ENCODE data around the gene SCRT2. TPM values are rescaled to one million over a fixed set of nuclear protein-coding genes. Genes with fewer than 3 reads are reported as not detected.

The SCRT2 gene
- total RNA-seq, 3 donors from 2014 or later: not detected

- TF ChIP-seq CTCF (IDR thresholded peaks at IDR 0.05): no peak
- intact Hi-C loops (cut with DNase I, micrococcal nuclease): loop anchor here in 1 of 2 donors (10.0 kb wide), 1 partner anchor 110 kb away; no protein-coding TSS in a partner anchor
- no peak for ATAC-seq
Observed at GRCh38 chr20:665276-665675, 10.3 kb downstream of the SCRT2 start.

GRCh38 chr20:664576-664975 lies 11.0 kb downstream of the SCRT2 start:
- no peaks in the 10 kb centered on the region for H3K4me1 ChIP-seq (ENCODE audit: low read depth)
- DNase-seq: no peak
- no peak overlapping the region for H3K4me3 ChIP-seq
- H3K36me3 ChIP-seq (ENCODE audit: low read depth): no peaks in the 10 kb centered on the region
- intact Hi-C loops (cut with DNase I, micrococcal nuclease): loop anchor here in 1 of 2 donors (10.0 kb wide), 1 partner anchor 110 kb away; no protein-coding TSS in a partner anchor
- H3K9me3 ChIP-seq: no peaks in the 10 kb centered on the region
- TF ChIP-seq CTCF (IDR thresholded peaks at IDR 0.05): no peak
- no peak for ATAC-seq

More at GRCh38 chr20:665276-665675, 10.3 kb downstream of the SCRT2 start:
- Histone ChIP-seq H3K36me3 (ENCODE audit: low read depth) (no peaks in the 10 kb centered on the region), H3K4me1 (ENCODE audit: low read depth) (no peaks in the 10 kb centered on the region), H3K9me3 (no peaks in the 10 kb centered on the region), H3K4me3 (no peak overlapping the region)
- DNase-seq: no peak

GRCh38 chr20:664151-664550 lies 11.5 kb downstream of the SCRT2 start:
- no peak for DNase-seq
- no peak for ATAC-seq
- intact Hi-C loops (cut with DNase I, micrococcal nuclease): loop anchor here in 1 of 2 donors (10.0 kb wide), 1 partner anchor 109 kb away; no protein-coding TSS in a partner anchor
- Histone ChIP-seq H3K4me3 (no peak overlapping the region), H3K36me3 (ENCODE audit: low read depth) (no peaks in the 10 kb centered on the region), H3K9me3 (no peaks in the 10 kb centered on the region), H3K4me1 (ENCODE audit: low read depth) (no peaks in the 10 kb centered on the region)
- no peak for TF ChIP-seq CTCF (IDR thresholded peaks at IDR 0.05)

GRCh38 chr20:663315-664090 lies 12.1 kb downstream of the SCRT2 start:
- DNase-seq (peak in 1 of 3 donors; percentile 42), ATAC-seq (peak; percentile 51)
- intact Hi-C loops (cut with DNase I, micrococcal nuclease): loop anchor here in 1 of 2 donors (10.0 kb wide), 1 partner anchor 109 kb away; no protein-coding TSS in a partner anchor
- Histone ChIP-seq H3K36me3 (ENCODE audit: low read depth) (no peaks in the 10 kb centered on the region), H3K9me3 (no peaks in the 10 kb centered on the region), H3K4me3 (no peak overlapping the region), H3K4me1 (ENCODE audit: low read depth) (no peaks in the 10 kb centered on the region)
- no peak for TF ChIP-seq CTCF (IDR thresholded peaks at IDR 0.05)

- H3K9me3 ChIP-seq: no peaks in the 10 kb centered on the region
- no peak for ATAC-seq
- intact Hi-C loops (cut with DNase I, micrococcal nuclease): loop anchor here in 1 of 2 donors (10.0 kb wide), 1 partner anchor 108 kb away; no protein-coding TSS in a partner anchor
- TF ChIP-seq CTCF (IDR thresholded peaks at IDR 0.05): no peak
- no peaks in the 10 kb centered on the region for H3K4me1 ChIP-seq (ENCODE audit: low read depth)
- no peak overlapping the region for H3K4me3 ChIP-seq
- no peaks in the 10 kb centered on the region for H3K36me3 ChIP-seq (ENCODE audit: low read depth)
- no peak for DNase-seq
Observed at GRCh38 chr20:662277-663192, 13.1 kb downstream of the SCRT2 start.
